Astrocyte (in vitro differentiated cells and primary cell): ENCODE results near the gene EIF2S3. TPM values are rescaled to one million over a fixed set of nuclear protein-coding genes. Genes with fewer than 3 reads are reported as not detected.

Experiments used
- DNase-seq: peaks from one replicate; pipeline ENCODE4 v3.0.0-alpha.2; 2010; ENCODE audit warnings: low read depth
- FAIRE-seq: peaks from 2 replicates; lab custom pipeline; 2011; peaks lifted over from hg19 to GRCh38; lab: Jason Lieb, UNC
- H2AFZ ChIP-seq: 2 replicates; pipeline ENCODE4 v1.6.0; 2012; ENCODE audit warnings: low read depth, low read length, inconsistent platforms
- H3K27ac ChIP-seq: 2 replicates; pipeline ENCODE4 v1.5.1; 2011; ENCODE audit warnings: low read depth, low read length, inconsistent platforms
- H3K27me3 ChIP-seq: 2 replicates; pipeline ENCODE4 v1.6.0; 2011; ENCODE audit warnings: low read length, inconsistent platforms; ENCODE audit not compliant: insufficient read depth
- H3K36me3 ChIP-seq: 2 replicates; pipeline ENCODE4 v1.5.1; 2011; ENCODE audit warnings: low read length, inconsistent platforms; ENCODE audit not compliant: insufficient read depth
- H3K4me1 ChIP-seq: 2 replicates; pipeline ENCODE4 v1.5.1; 2011; ENCODE audit warnings: low read length, inconsistent platforms; ENCODE audit not compliant: insufficient read depth
- H3K4me2 ChIP-seq: 2 replicates; pipeline ENCODE4 v1.6.0; 2012; ENCODE audit warnings: low read length, inconsistent platforms
- H3K4me3 ChIP-seq: 2 replicates; pipeline ENCODE4 v1.5.1; 2011; ENCODE audit warnings: low read depth, mild to moderate bottlenecking, low read length, inconsistent platforms; ENCODE audit not compliant: insufficient read depth
- H3K79me2 ChIP-seq: 2 replicates; pipeline ENCODE4 v1.6.0; 2012; ENCODE audit warnings: mild to moderate bottlenecking, low read length, inconsistent platforms; ENCODE audit not compliant: insufficient read depth
- H3K9ac ChIP-seq: 2 replicates; pipeline ENCODE4 v1.6.0; 2012; ENCODE audit warnings: mild to moderate bottlenecking, low read length, inconsistent platforms
- H3K9me3 ChIP-seq: 2 replicates; pipeline ENCODE4 v1.5.1; 2012; ENCODE audit warnings: low read depth, mild to moderate bottlenecking, low read length, inconsistent platforms; ENCODE audit not compliant: insufficient read depth
- H4K20me1 ChIP-seq: 2 replicates; pipeline ENCODE4 v1.6.0; 2012; ENCODE audit warnings: low read length, inconsistent platforms; ENCODE audit not compliant: insufficient read depth
- H3K27ac Mint-ChIP-seq: one replicate; pipeline ENCODE4 v1.8.0; 2021; ENCODE audit warnings: mild to moderate bottlenecking, mixed read lengths; ENCODE audit not compliant: unreplicated experiment
- H3K27me3 Mint-ChIP-seq: one replicate; pipeline ENCODE4 v1.8.0; 2021; ENCODE audit warnings: low read depth, mixed read lengths; ENCODE audit not compliant: unreplicated experiment
- H3K36me3 Mint-ChIP-seq: one replicate; pipeline ENCODE4 v1.8.0; 2021; ENCODE audit warnings: low read depth, mixed read lengths; ENCODE audit not compliant: unreplicated experiment
- H3K4me1 Mint-ChIP-seq: one replicate; pipeline ENCODE4 v1.8.0; 2021; ENCODE audit warnings: low read depth, mixed read lengths; ENCODE audit not compliant: unreplicated experiment
- H3K4me3 Mint-ChIP-seq: one replicate; pipeline ENCODE4 v1.8.0; 2021; ENCODE audit warnings: mild to moderate bottlenecking, moderate library complexity, mixed read lengths; ENCODE audit not compliant: unreplicated experiment
- H3K9me3 Mint-ChIP-seq: one replicate; pipeline ENCODE4 v1.8.0; 2021; ENCODE audit warnings: mild to moderate bottlenecking, mixed read lengths; ENCODE audit not compliant: unreplicated experiment
- CTCF ChIP-seq: IDR thresholded peaks from 2 replicates; pipeline ENCODE4 v1.5.1; 2011; ENCODE audit warnings: low read depth, mild to moderate bottlenecking, inconsistent platforms, low read length, moderate library complexity; ENCODE audit not compliant: insufficient read depth
- EZH2 ChIP-seq: IDR thresholded peaks from 2 replicates; pipeline ENCODE4 v1.6.1; 2012; ENCODE audit warnings: mild to moderate bottlenecking, low read length, inconsistent platforms; ENCODE audit not compliant: insufficient read depth
- total RNA-seq: library from RNA; stranded (reverse); gene quantifications from 2 replicates; pipeline ENCODE4 v1.2.1, GENCODE V29; 2021

Gene EIF2S3
- total RNA-seq, 1 donor from 2014 or later, result 216 TPM

GRCh38 chrX:24017674-24018073 is 37.1 kb upstream of the EIF2S3 start:
- no peak overlapping the region for H2AFZ ChIP-seq
- peaks cover 5% of the 10 kb centered on the region for H4K20me1 ChIP-seq
- Mint-ChIP-seq H3K4me1 (peaks cover 11% of the 10 kb centered on the region), H3K27me3 (no peaks in the 10 kb centered on the region), H3K27ac (no peak overlapping the region), H3K36me3 (peaks cover 3% of the 10 kb centered on the region), H3K4me3 (no peak overlapping the region), H3K9me3 (no peaks in the 10 kb centered on the region)
- DNase-seq (no peak), FAIRE-seq (no peak)
- TF ChIP-seq EZH2 (no peak), CTCF (no peak)
- H3K4me3 ChIP-seq, result no peak overlapping the region
- peaks cover 69% of the 10 kb centered on the region for H3K79me2 ChIP-seq
- H3K9me3 ChIP-seq, result no peaks in the 10 kb centered on the region
- H3K4me2 ChIP-seq, result no peak overlapping the region
- H3K36me3 ChIP-seq, result no peaks in the 10 kb centered on the region
- H3K9ac ChIP-seq, result no peak overlapping the region
- H3K27ac ChIP-seq, result no peak overlapping the region
- H3K27me3 ChIP-seq, result no peaks in the 10 kb centered on the region
- no peaks in the 10 kb centered on the region for H3K4me1 ChIP-seq

GRCh38 chrX:24018809-24019208 is 35.9 kb upstream of the EIF2S3 start:
- Histone ChIP-seq H3K4me2 (no peak overlapping the region), H2AFZ (no peak overlapping the region), H3K4me1 (no peaks in the 10 kb centered on the region), H3K9me3 (no peaks in the 10 kb centered on the region), H3K4me3 (no peak overlapping the region), H3K27me3 (no peaks in the 10 kb centered on the region), H3K9ac (no peak overlapping the region), H3K79me2 (peaks cover 73% of the 10 kb centered on the region), H4K20me1 (peaks cover 5% of the 10 kb centered on the region), H3K36me3 (no peaks in the 10 kb centered on the region), H3K27ac (no peak overlapping the region)
- Mint-ChIP-seq H3K27ac (no peak overlapping the region), H3K9me3 (no peaks in the 10 kb centered on the region), H3K4me1 (peaks cover 11% of the 10 kb centered on the region), H3K36me3 (peaks cover 3% of the 10 kb centered on the region), H3K27me3 (no peaks in the 10 kb centered on the region), H3K4me3 (no peak overlapping the region)
- FAIRE-seq (no peak), DNase-seq (no peak)
- TF ChIP-seq CTCF (no peak), EZH2 (no peak)

- Histone ChIP-seq H4K20me1 (peaks cover 5% of the 10 kb centered on the region), H3K4me1 (no peaks in the 10 kb centered on the region), H3K79me2 (peaks cover 77% of the 10 kb centered on the region), H3K36me3 (no peaks in the 10 kb centered on the region), H3K9ac (no peak overlapping the region), H2AFZ (no peak overlapping the region), H3K4me3 (no peak overlapping the region), H3K4me2 (no peak overlapping the region), H3K9me3 (no peaks in the 10 kb centered on the region), H3K27me3 (no peaks in the 10 kb centered on the region), H3K27ac (no peak overlapping the region)
- H3K4me3 Mint-ChIP-seq, result no peak overlapping the region
- peaks cover 3% of the 10 kb centered on the region for H3K36me3 Mint-ChIP-seq
- FAIRE-seq (no peak), DNase-seq (no peak)
- no peaks in the 10 kb centered on the region for H3K27me3 Mint-ChIP-seq
- H3K9me3 Mint-ChIP-seq, result no peaks in the 10 kb centered on the region
- peaks cover 9% of the 10 kb centered on the region for H3K4me1 Mint-ChIP-seq
- no peak overlapping the region for H3K27ac Mint-ChIP-seq
- TF ChIP-seq EZH2 (no peak), CTCF (no peak)
Observed at GRCh38 chrX:24019448-24019847, 35.3 kb upstream of the EIF2S3 start.
